Bronchial epithelial cell (primary cell): Measurements from ENCODE around the gene PPARG. TPM values are rescaled to one million over a fixed set of nuclear protein-coding genes. Genes with fewer than 3 reads are reported as not detected.

Source experiments
- DNase-seq: peaks from one replicate; pipeline ENCODE4 v3.0.0-alpha.2; 2010; ENCODE audit warnings: low read depth
- FAIRE-seq: peaks from 2 replicates; lab custom pipeline; 2011; peaks lifted over from hg19 to GRCh38; lab: Jason Lieb, UNC
- H3K27me3 ChIP-seq: 2 replicates; pipeline ENCODE4 v1.5.1; 2011; ENCODE audit warnings: low read length; ENCODE audit not compliant: control insufficient read depth, insufficient read depth
- H3K36me3 ChIP-seq: 2 replicates; pipeline ENCODE4 v1.5.1; 2011; ENCODE audit warnings: low read length; ENCODE audit not compliant: control insufficient read depth, insufficient read depth
- H3K4me3 ChIP-seq: 2 replicates; pipeline ENCODE4 v1.5.1; 2011; ENCODE audit warnings: mild to moderate bottlenecking, low read depth, low read length, control low read depth
- CTCF ChIP-seq: IDR thresholded peaks from 2 replicates; pipeline ENCODE4 v1.5.1; 2011; ENCODE audit warnings: mild to moderate bottlenecking, moderate library complexity, low read length, control low read depth, inconsistent platforms; ENCODE audit not compliant: insufficient read depth, severe bottlenecking
- total RNA-seq: library from RNA; depleted of rRNA; stranded (reverse); fragments of >200 nt; gene quantifications from 2 replicates; pipeline ENCODE4 v1.2.1, GENCODE V29; 2014

Gene PPARG
- total RNA-seq, 1 donor from 2014 or later, result 14.5 TPM

GRCh38 chr3:12289524-12289923 is 654 bp downstream of the PPARG start:
- Histone ChIP-seq H3K27me3 (no peaks in the 10 kb centered on the region), H3K4me3 (no peak overlapping the region), H3K36me3 (no peaks in the 10 kb centered on the region)
- DNase-seq, result no peak
- FAIRE-seq, result no peak
- TF ChIP-seq CTCF, result no peak

- H3K27me3 ChIP-seq, result no peaks in the 10 kb centered on the region
- H3K4me3 ChIP-seq, result no peak overlapping the region
- DNase-seq, result no peak
- FAIRE-seq, result peak; percentile 60
- TF ChIP-seq CTCF, result no peak
- no peaks in the 10 kb centered on the region for H3K36me3 ChIP-seq
Observed at GRCh38 chr3:12292770-12293169, 3.9 kb downstream of the PPARG start.

GRCh38 chr3:12294885-12295580 is 6.2 kb downstream of the PPARG start:
- FAIRE-seq, result no peak
- TF ChIP-seq CTCF, result no peak
- DNase-seq, result peak; percentile 82

GRCh38 chr3:12296511-12296910 is 7.6 kb downstream of the PPARG start:
- Histone ChIP-seq H3K27me3 (peaks cover under 1% of the 10 kb centered on the region), H3K4me3 (no peak overlapping the region), H3K36me3 (no peaks in the 10 kb centered on the region)
- DNase-seq (no peak), FAIRE-seq (no peak)
- no peak for TF ChIP-seq CTCF

More at GRCh38 chr3:12294885-12295580, 6.2 kb downstream of the PPARG start:
- no peaks in the 10 kb centered on the region for H3K27me3 ChIP-seq
- H3K36me3 ChIP-seq, result no peaks in the 10 kb centered on the region
- H3K4me3 ChIP-seq, result no peak overlapping the region

GRCh38 chr3:12299026-12299425 is 10.2 kb downstream of the PPARG start:
- no peaks in the 10 kb centered on the region for H3K36me3 ChIP-seq
- FAIRE-seq (no peak), DNase-seq (no peak)
- H3K4me3 ChIP-seq, result no peak overlapping the region
- H3K27me3 ChIP-seq, result peaks cover 2% of the 10 kb centered on the region
- no peak for TF ChIP-seq CTCF

GRCh38 chr3:12300137-12300536 is 11.3 kb downstream of the PPARG start:
- no peak overlapping the region for H3K4me3 ChIP-seq
- FAIRE-seq (no peak), DNase-seq (no peak)
- peaks cover 2% of the 10 kb centered on the region for H3K27me3 ChIP-seq
- TF ChIP-seq CTCF, result no peak
- no peaks in the 10 kb centered on the region for H3K36me3 ChIP-seq
